GM12865 (cell line): ENCODE results near the gene PRRG2.

Experiments used
- DNase-seq: peaks from one replicate; pipeline ENCODE4 v3.0.0; 2010; ENCODE audit warnings: low read depth
- H3K4me3 ChIP-seq: 2 replicates; pipeline ENCODE4 v1.5.1; 2011; ENCODE audit warnings: mild to moderate bottlenecking, low read depth, low read length, control low read depth
- TF ChIP-seq, protein P1 (sequence below): IDR thresholded peaks from 2 replicates; pipeline ENCODE4 v1.5.1; 2011; ENCODE audit warnings: low read length, control low read depth, low read depth, inconsistent platforms; ENCODE audit not compliant: insufficient read depth; ENCODE audit errors: missing control alignments

Gene PRRG2

GRCh38 chr19:49579193-49579592 is 1.9 kb upstream of the PRRG2 start:
- DNase-seq = no peak

DNA sequence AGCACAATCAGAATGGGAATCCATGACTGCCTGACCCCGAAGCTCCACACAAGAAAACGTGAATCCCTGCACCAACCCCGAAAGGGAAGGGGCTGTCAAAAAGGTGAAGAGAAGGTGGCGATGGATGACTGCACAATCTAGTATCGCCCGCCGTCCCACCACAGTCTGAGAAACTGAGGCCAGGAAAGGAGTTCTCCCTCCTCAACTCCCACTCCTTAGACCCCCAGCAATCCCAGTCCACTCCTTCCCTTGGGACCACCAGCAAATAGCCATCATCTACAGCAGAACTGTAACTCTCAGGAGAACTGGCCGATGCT is 1.2 kb upstream of the PRRG2 start:
- DNase-seq = no peak
- TF ChIP-seq, protein P1, sequence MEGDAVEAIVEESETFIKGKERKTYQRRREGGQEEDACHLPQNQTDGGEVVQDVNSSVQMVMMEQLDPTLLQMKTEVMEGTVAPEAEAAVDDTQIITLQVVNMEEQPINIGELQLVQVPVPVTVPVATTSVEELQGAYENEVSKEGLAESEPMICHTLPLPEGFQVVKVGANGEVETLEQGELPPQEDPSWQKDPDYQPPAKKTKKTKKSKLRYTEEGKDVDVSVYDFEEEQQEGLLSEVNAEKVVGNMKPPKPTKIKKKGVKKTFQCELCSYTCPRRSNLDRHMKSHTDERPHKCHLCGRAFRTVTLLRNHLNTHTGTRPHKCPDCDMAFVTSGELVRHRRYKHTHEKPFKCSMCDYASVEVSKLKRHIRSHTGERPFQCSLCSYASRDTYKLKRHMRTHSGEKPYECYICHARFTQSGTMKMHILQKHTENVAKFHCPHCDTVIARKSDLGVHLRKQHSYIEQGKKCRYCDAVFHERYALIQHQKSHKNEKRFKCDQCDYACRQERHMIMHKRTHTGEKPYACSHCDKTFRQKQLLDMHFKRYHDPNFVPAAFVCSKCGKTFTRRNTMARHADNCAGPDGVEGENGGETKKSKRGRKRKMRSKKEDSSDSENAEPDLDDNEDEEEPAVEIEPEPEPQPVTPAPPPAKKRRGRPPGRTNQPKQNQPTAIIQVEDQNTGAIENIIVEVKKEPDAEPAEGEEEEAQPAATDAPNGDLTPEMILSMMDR = no peak
- H3K4me3 ChIP-seq = peak overlapping the region; percentile 64

More at GRCh38 chr19:49579193-49579592, 1.9 kb upstream of the PRRG2 start:
- H3K4me3 ChIP-seq = peak overlapping the region; percentile 64
- TF ChIP-seq, protein P1 = no peak

DNA sequence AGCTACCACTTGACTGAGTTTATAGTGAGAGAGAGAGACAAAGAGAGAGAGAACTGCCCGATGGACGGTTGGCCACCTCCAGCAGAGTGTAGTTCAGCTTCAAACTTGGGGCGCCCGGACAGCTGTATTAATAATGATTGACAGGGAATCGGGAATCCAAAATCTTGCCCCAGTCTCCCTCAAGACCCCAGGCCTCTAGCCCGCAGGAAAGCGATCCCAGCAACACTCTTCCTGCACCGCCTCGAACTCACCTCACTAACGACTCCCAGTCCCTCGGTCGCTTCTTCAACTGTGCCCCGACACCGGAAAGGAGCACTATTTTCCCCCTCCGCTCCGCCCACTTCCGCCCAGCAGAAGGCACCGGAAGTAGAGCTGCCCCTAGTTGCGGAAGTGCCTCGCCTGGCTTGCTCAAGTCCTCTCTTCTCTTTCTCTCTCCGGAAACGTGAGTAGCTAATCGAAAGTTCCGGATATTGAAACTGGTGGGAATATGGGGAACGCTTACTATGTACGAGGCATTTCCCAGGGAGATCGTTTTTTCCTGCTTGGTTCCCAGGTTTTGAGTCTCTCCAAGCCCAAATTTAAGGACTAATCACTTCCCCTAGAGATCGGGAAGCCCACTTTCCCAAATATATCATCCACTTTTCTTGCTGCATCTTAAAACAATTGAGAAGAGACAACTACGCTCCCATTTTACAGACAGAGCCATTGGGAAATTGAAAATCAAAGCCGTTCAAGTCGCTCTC is 681 bp upstream of the PRRG2 start, which contains the start of gene NOSIP:
TSS of gene NOSIP (minus strand) at position 293 of the 743 bp plus-strand sequence. CDS start 19,865 bp downstream, outside the sequence.
- peak within 1 kb of the TSS; percentile 64 for H3K4me3 ChIP-seq
- TF ChIP-seq, protein P1 = no peak
- peak; percentile 98 for DNase-seq

DNA sequence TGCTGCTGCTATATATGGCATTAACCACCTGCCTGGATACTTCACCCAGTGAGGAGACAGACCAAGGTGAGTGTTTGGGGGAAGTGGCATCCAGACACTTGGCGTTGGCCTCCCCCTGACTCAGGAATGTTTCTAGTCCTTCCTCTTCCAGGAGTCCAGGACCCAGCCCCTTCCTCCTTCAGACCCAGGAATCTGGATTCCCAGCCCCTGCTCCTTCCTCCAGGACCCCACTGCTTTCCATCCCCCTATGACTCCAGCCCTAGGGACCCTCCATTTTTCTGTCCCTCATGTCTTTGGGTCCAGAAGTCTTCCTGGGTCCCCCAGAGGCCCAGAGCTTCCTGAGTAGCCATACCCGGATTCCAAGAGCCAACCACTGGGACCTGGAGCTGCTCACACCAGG is 2.1 kb downstream of the PRRG2 start:
- TF ChIP-seq, protein P1 = no peak
- no peak for DNase-seq
- H3K4me3 ChIP-seq = no peak overlapping the region

DNA sequence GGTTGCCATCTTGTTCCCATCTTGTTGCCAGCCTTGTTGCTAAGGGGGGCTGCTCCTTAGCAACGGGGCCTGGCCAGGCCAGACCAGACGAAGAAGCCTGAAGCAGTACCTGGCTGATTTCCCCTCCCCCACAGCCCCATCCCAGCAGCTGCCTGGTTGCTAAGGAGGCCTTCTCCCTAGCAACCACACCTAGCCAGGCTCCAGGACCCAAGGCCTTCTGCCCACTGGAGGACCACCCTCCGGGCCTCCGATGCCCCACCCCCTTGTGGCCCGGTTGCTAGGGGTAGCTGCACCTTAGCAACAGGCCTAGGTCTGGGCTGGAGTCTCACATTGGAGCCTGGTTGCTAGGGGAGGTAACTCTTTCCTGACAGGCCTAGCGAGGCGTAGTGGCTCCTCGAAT is 3.9 kb downstream of the PRRG2 start:
- no peak overlapping the region for H3K4me3 ChIP-seq
- DNase-seq = no peak
- TF ChIP-seq, protein P1 = no peak

DNA sequence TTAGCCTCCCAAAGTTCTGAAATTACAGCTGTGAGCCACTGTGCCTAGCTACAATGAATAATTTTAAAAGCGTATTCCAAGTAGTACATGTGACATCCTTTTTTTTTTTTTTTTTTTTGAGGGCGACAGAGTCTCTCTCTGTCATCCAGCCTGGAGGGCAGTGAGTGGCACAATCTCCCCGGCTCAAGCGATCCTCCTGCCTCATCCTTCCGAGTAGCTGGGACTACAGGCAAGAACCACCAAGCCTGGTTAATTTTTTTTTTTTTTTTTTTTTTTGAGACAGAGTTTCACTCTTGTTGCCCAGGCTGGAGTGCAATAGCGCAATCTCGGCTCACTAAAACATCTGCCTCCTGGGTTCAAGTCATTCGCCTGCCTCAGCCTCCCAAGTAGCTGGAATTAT is 6.1 kb downstream of the PRRG2 start:
- TF ChIP-seq, protein P1 = no peak
- no peak for DNase-seq
- no peak overlapping the region for H3K4me3 ChIP-seq

DNA sequence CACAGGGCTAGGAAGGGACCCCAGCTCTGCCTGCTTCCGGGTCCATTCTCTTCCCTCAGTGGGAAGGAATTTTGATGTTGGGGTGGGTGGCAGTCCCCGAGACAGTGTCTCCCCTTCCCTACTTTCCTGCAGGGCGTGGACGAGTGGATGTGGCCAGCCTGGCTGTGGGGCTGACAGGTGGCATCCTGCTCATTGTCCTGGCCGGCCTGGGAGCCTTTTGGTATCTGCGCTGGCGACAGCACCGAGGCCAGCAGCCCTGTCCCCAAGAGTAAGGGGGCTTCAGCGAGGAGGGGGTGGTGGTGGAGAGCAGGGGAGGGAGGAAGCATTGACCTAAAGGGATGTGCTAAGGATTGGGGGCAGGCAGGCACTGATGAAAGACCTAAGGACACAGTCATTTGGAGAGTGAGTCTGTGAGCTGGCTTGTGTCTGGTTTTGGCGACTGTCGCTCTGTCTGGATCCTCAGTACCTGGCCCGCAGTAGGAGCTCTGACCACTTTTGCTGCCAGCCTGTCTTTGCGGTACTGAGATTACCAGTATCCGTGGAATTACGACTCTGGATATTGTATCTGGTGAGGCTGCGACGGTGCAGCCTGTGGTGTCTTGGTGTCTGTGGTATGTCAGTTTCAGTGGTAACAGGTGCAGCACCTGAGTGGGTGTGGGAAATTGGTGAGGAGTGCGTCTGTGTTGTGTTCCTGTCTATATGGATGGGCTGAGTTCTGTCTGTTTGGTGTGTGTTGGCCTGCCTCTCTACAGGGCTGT is 7.4 kb downstream of the PRRG2 start:
- H3K4me3 ChIP-seq = no peak overlapping the region
- TF ChIP-seq, protein P1 = no peak
- peak; percentile 65 for DNase-seq
